HG03342 (cell line): ENCODE measurements around the gene XPO6.

ENCODE experiments used
- ATAC-seq: cut with Tn5 transposase; IDR thresholded peaks from one replicate; pipeline ENCODE4 v1.9.1; 2021; ENCODE audit warnings: mild to moderate bottlenecking, moderate library complexity; ENCODE audit not compliant: unreplicated experiment

The XPO6 gene

GRCh38 chr16:28186752-28187151 is 25.0 kb downstream of the XPO6 start:
- no peak for ATAC-seq

GRCh38 chr16:28185696-28186095 is 26.1 kb downstream of the XPO6 start:
- no peak for ATAC-seq

GRCh38 chr16:28184625-28185024 is 27.1 kb downstream of the XPO6 start:
- ATAC-seq: no peak

GRCh38 chr16:28183930-28184329 is 27.8 kb downstream of the XPO6 start:
- no peak for ATAC-seq

GRCh38 chr16:28183484-28183883 is 28.3 kb downstream of the XPO6 start:
- ATAC-seq: no peak

- ATAC-seq: no peak
Observed at GRCh38 chr16:28182801-28183200, 29.0 kb downstream of the XPO6 start.

- no peak for ATAC-seq
Observed at GRCh38 chr16:28182183-28182582, 29.6 kb downstream of the XPO6 start.

- ATAC-seq: no peak
Observed at GRCh38 chr16:28181515-28181914, 30.2 kb downstream of the XPO6 start.

GRCh38 chr16:28180655-28181460 is 30.9 kb downstream of the XPO6 start:
- ATAC-seq: no peak

- ATAC-seq: no peak
Observed at GRCh38 chr16:28179354-28179753, 32.4 kb downstream of the XPO6 start.

- ATAC-seq: no peak
Observed at GRCh38 chr16:28175715-28176114, 36.0 kb downstream of the XPO6 start.

GRCh38 chr16:28172336-28172735 is 39.4 kb downstream of the XPO6 start:
- no peak for ATAC-seq

- no peak for ATAC-seq
Observed at GRCh38 chr16:28171816-28172215, 39.9 kb downstream of the XPO6 start.

- no peak for ATAC-seq
Observed at GRCh38 chr16:28168991-28169554, 42.7 kb downstream of the XPO6 start.

GRCh38 chr16:28167730-28168129 is 44.0 kb downstream of the XPO6 start:
- no peak for ATAC-seq

- ATAC-seq: no peak
Observed at GRCh38 chr16:28167221-28167620, 44.5 kb downstream of the XPO6 start.

GRCh38 chr16:28166394-28167208 is 45.2 kb downstream of the XPO6 start:
- no peak for ATAC-seq

GRCh38 chr16:28165598-28165997 is 46.2 kb downstream of the XPO6 start:
- ATAC-seq: no peak

- ATAC-seq: no peak
Observed at GRCh38 chr16:28164140-28164539, 47.6 kb downstream of the XPO6 start.

GRCh38 chr16:28163699-28164098 is 48.1 kb downstream of the XPO6 start:
- ATAC-seq: no peak

- no peak for ATAC-seq
Observed at GRCh38 chr16:28162326-28162877, 49.4 kb downstream of the XPO6 start.
